WERI-Rb-1 (cell line): ENCODE measurements around the gene TCP11L1.
A peak's percentile ranks its signal among the peaks of the same experiment; 100 is the strongest.

Source experiments
- DNase-seq: peaks from one replicate; pipeline ENCODE4 v3.0.0-alpha.2; 2020
- H3K27ac ChIP-seq: fragments of 250-450 bp; sonication (Bioruptor Pico); 2 replicates; pipeline ENCODE4 v1.5.1; 2020; ENCODE audit warnings: mild to moderate bottlenecking, moderate library complexity
- H3K27me3 ChIP-seq: fragments of 250-450 bp; sonication (Bioruptor Pico); 2 replicates; pipeline ENCODE4 v1.5.1; 2021; ENCODE audit warnings: mild to moderate bottlenecking, low read depth, moderate library complexity; ENCODE audit not compliant: insufficient read depth, severe bottlenecking
- H3K36me3 ChIP-seq: fragments of 250-450 bp; sonication (Bioruptor Pico); 2 replicates; pipeline ENCODE4 v1.5.1; 2020; ENCODE audit warnings: mild to moderate bottlenecking, moderate library complexity
- H3K4me3 ChIP-seq: 2 replicates; pipeline ENCODE4 v1.5.1; 2011; ENCODE audit warnings: low read depth, mild to moderate bottlenecking, control low read depth, low read length
- H3K9me3 ChIP-seq: fragments of 250-450 bp; sonication (Bioruptor Pico); 2 replicates; pipeline ENCODE4 v1.5.1; 2021; ENCODE audit warnings: mild to moderate bottlenecking, moderate library complexity; ENCODE audit not compliant: severe bottlenecking
- TF ChIP-seq, protein P1 (sequence below): IDR thresholded peaks from 2 replicates; pipeline ENCODE4 v1.5.1; 2011; ENCODE audit warnings: low read depth, mild to moderate bottlenecking, control low read depth, inconsistent platforms, low read length

Gene TCP11L1

GRCh38 chr11:33015621-33016551 is 23.5 kb upstream of the TCP11L1 start, which contains the start of gene DEPDC7:
Gene DEPDC7, plus strand, starts transcription at chr11:33015878. Its CDS starts 78 bp downstream, at chr11:33015956.
- H3K27ac ChIP-seq = no peak within 1 kb of the TSS
- DNase-seq = peak; percentile 75
- H3K4me3 ChIP-seq = peak within 1 kb of the TSS; percentile 65
- H3K27me3 ChIP-seq = no peaks in the 10 kb centered on the region
- TF ChIP-seq, protein P1, sequence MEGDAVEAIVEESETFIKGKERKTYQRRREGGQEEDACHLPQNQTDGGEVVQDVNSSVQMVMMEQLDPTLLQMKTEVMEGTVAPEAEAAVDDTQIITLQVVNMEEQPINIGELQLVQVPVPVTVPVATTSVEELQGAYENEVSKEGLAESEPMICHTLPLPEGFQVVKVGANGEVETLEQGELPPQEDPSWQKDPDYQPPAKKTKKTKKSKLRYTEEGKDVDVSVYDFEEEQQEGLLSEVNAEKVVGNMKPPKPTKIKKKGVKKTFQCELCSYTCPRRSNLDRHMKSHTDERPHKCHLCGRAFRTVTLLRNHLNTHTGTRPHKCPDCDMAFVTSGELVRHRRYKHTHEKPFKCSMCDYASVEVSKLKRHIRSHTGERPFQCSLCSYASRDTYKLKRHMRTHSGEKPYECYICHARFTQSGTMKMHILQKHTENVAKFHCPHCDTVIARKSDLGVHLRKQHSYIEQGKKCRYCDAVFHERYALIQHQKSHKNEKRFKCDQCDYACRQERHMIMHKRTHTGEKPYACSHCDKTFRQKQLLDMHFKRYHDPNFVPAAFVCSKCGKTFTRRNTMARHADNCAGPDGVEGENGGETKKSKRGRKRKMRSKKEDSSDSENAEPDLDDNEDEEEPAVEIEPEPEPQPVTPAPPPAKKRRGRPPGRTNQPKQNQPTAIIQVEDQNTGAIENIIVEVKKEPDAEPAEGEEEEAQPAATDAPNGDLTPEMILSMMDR = no peak
- peaks cover 3% of the 10 kb centered on the region for H3K9me3 ChIP-seq
- H3K36me3 ChIP-seq = no peaks in the 10 kb centered on the region

GRCh38 chr11:33016654-33017053 is 22.7 kb upstream of the TCP11L1 start:
- Histone ChIP-seq H3K9me3 (peaks cover 3% of the 10 kb centered on the region), H3K27me3 (no peaks in the 10 kb centered on the region), H3K36me3 (no peaks in the 10 kb centered on the region), H3K4me3 (peak overlapping the region; percentile 65; the same call in 1 of the 2 replicates), H3K27ac (no peak overlapping the region)
- DNase-seq = no peak
- TF ChIP-seq, protein P1 = no peak

- Histone ChIP-seq H3K9me3 (peaks cover 3% of the 10 kb centered on the region), H3K36me3 (no peaks in the 10 kb centered on the region), H3K27me3 (no peaks in the 10 kb centered on the region), H3K27ac (no peak overlapping the region), H3K4me3 (no peak overlapping the region)
- DNase-seq = no peak
- TF ChIP-seq, protein P1 = no peak
Measured at GRCh38 chr11:33017478-33017877, 21.9 kb upstream of the TCP11L1 start.

- DNase-seq = no peak
- no peak overlapping the region for H3K27ac ChIP-seq
- TF ChIP-seq, protein P1 = no peak
- H3K36me3 ChIP-seq = no peaks in the 10 kb centered on the region
- peaks cover 3% of the 10 kb centered on the region for H3K9me3 ChIP-seq
- no peaks in the 10 kb centered on the region for H3K27me3 ChIP-seq
- H3K4me3 ChIP-seq = no peak overlapping the region
Measured at GRCh38 chr11:33017965-33018364, 21.4 kb upstream of the TCP11L1 start.

DNA sequence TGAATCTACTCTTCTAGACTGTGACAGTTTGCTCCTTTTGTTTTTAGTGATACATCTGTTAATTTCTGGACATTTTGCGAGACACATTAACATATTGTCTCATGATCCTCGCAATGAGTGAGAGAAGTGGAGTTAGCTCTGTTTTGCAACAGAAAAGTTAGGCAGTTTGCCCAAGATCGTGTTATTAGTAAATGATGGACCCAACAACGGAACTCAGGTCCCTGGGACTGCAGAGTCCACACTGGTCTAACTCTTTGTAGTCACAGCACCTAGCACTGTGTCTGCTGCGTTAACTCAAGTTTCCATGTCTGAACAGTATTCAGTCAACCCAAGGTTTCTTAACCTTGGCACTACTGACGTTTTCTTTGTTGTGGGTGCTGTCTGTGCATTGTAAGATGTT is 20.5 kb upstream of the TCP11L1 start:
- Histone ChIP-seq H3K9me3 (peaks cover 3% of the 10 kb centered on the region), H3K27ac (no peak overlapping the region), H3K36me3 (no peaks in the 10 kb centered on the region), H3K27me3 (no peaks in the 10 kb centered on the region), H3K4me3 (no peak overlapping the region)
- DNase-seq = no peak
- TF ChIP-seq, protein P1 = no peak
